Forelimb muscle (tissue), 1 donor: ENCODE measurements around the gene CDK19. TPM values are rescaled to one million over a fixed set of nuclear protein-coding genes. Genes with fewer than 3 reads are reported as not detected.
"Not testable (repeated sequence)": the region's sequence is repeated elsewhere in the genome, so short reads cannot be mapped to it uniquely, and the experiment has no call there.

ENCODE experiments used
- DNase-seq: peaks from one replicate; pipeline ENCODE4 v3.0.0-alpha.2; 2013; ENCODE audit warnings: low read depth
- polyA plus RNA-seq: library from polyadenylated mRNA; unstranded; fragments of 120-200 nt; gene quantifications from one replicate; pipeline ENCODE4 v1.2.1, GENCODE V29; 2013; ENCODE audit not compliant: insufficient read length

The CDK19 gene
- polyA plus RNA-seq = 12.7 TPM

DNA sequence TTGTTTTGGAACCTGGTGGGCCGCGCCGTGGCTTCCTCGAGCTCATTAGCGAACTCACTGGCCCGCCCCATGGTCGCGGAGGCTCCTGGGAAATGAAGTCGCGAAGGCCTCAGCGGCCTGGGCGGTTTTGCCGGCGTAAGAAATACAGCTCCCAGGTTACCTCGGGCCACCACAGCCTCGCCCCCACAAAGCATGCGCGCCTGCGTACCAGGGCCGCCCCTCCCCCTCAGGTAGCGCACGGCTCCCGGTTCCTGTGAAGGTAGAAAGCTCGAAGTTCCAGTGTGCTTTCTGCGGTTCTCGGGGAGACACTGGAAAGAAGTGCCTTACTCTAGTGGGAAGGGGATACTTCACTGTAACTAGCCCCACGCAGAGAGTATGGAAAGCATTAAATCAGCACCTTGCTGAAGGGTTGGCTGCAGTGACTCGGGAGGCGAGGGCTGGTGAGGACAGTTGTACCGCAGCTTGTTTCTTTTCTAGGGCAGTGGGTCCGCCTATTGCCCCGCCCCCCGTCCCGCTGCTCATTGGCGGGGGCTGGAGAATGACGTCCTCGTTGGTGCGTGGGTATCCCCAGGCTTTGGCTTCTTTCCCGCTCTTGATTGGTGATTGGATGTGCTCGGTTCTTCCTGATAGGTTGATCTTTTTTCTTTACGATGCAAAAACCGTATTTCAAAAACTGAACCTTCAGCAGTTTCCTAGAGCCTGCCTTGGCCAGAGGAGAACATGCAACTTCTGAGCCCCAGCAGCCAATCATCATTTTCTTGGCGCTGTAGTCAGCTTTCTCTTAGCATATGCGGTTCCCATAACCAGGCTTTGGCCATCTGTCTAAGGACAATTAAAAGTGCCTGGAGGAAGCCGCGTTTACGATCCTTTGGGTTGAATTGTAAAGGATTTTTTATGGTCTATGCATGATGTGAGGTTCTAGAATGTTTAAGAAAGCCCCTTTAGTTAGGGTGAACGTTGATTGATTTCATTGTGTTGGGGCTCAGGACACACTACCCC is at the start of gene CDK19:
TSS of gene CDK19 (minus strand) at position 59 of the 999 bp plus-strand sequence. CDS start 333 bp downstream, outside the sequence.
- peak; percentile 95 for DNase-seq

DNA sequence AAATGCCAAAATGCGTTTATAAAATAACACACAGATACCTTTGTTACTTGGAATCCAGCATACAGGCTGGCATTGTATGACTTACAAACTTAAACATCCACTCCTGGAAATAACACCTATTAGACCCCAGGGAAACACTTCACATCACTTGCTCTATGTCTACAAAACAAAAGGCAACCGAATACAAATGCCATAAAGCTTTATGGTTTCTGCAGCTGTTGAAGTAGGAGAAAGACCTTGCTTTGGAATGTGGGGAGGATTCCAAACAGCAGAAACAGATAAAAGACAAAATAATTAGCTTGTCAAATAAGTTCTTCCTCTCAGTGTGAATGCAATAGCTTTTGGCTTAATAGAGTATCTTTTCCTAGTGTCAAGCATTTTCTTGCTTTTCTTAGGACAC is 49.6 kb upstream of the CDK19 start:
- DNase-seq = no peak

DNA sequence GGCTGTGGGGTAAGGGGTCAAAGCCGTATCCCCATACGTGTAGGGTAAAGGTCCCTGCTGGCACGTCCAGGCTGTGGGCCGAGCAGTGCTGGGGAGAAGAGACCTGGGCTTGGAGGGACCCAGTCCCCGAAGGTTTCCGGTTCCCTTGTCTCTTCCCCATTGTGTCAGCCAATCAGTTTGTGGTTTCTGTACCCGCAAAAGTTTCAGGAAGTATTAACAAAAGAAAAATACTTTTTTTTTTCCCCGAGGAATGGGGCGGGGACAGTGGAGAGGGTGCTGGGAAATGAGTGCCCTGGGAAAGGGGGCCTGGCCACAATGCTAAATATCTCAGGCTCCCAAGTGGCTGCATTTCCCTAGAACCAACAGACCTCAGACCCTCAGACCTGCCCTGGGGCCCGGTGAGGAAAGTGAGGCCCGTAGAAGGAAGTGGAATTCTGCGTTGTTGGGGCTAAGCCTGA is 44.1 kb upstream of the CDK19 start:
- DNase-seq = no peak

DNA sequence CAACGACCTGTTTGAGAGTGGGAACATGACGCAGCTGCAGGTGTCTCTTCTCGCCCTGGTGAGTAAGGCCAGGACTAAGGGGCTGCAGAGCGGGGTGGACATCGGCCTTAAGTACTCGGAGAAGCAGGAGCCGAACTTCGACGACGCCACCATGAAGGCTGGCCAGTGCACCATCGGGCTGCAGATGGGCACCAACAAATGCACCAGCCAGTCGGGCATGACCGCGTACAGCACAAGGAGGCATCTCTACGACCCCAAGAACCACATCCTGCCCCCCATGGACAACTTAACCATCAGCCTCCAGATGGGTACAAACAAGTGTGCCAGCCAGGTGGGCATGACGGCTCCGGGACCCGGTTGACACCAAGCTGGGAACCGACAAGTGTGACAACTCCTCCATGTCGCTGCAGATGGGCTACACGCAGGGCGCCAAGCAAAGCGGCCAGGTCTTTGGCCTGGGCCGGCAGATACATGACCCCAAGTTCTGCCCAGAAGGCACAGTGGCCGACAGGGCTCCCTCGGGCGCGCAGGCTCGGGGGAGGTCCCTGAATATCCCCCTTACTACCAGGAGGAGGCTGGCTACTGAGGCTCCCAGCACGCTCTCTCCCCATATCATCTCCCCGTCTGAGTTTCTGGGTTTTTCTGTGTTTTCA is 43.4 kb upstream of the CDK19 start:
- DNase-seq = no peak

DNA sequence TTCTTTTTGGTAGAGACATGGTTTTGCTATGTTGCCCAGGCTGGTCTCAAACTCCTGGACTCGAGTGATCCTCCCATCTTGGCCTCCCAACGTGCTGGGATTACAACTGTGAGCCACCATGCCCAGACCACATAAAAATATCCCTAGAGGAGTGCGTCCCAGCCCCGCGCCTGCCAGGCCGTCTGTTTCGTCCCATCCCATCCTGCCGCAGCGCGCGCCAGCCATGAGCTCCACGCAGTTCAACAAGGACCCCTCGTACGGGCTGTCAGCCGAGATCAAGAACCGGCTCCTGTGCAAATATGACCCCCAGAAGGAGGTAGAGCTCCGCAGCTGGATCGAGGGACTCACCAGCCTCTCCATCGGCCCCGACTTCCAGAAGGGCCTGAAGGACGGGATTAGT is 42.7 kb upstream of the CDK19 start:
- DNase-seq = no peak

DNA sequence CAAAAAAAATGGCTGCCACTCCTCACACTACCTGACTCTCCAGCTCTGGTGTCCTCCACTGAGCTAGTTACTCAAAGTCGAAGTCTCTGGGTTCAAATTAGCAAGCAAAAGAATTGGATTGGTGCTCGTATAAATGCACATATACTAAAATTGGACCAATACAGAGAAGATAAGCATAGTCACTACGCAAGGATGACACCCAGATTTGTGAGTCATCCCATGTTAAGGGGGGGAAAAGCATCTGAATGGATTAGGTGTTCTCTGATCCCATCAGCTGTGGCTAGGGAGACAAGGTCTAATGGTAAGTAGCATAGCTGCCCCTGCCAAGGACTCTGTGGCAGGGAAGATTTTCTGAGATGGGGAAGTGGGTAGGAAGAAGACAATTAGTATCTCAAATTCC is 41.0 kb upstream of the CDK19 start:
- no peak for DNase-seq

DNA sequence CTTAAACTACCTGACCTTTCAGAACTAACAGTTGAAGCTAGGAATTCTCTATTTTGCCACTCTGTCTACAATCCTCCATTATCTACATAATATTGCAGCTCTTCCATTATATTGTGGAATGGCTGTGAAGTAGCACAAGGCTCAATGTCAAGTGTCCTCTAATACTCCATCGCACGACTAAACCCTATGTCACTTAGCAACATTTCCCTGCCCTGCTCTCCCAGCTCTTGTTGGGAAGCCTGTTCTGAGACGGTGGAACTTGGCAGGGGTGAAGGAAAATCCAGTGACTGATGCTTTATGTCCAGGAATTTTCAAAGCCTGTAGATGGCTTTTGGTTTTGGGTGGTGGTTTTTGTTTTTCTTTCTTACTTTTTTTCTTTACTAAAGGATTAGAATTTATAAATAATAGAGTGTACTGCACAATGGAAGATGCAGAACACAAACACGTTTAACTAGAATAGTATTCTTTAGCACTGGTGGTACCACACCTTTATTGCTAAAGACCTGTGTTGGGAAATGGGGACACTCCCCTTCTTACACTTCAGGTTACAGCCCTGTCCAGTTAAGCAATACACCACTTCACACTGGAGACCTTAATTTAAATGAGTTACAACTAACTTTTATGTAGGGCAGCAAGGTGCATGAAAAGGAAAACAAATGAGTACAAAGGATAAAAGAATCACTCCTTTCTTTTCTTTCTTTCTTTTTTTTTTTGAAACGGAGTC is 38.6 kb upstream of the CDK19 start:
- no peak for DNase-seq

DNA sequence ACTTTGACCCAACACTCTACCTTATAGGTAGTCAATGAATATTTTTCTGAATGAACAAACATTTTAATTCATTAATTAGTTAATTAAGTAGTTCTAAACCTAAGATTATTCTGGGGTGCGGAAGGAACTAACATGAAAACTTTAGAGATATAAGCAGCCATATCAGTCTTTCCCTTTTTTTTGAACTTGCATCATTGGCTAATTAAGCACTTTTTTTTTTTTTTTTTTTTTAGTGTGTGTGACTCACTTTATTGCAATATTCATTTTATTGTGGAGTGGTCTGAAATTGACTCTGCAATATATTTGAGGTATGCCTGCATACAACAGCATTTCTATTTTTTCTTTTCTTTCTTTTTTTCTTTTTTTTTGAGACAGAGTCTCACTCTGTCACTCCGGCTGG is 37.5 kb upstream of the CDK19 start:
- no peak for DNase-seq

DNA sequence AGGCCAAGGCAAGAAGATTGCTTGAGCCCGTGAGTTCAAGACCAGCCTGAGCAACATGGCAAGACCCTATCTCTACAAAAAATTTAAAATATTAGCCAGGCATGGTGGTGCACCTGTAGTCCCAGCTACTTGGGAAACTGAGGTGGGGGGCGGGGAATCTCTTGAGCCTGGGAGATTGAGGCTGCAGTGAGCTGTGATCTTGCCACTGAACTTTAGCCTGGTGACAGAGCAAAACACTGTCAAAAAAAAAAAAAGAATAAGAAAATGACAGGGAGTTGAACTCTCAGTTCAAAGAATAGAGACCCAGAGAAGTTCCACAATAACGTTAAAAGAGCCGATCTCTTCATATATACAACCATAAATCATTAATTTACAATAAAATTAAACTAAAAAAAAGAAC is 34.5 kb upstream of the CDK19 start:
- no peak for DNase-seq

DNA sequence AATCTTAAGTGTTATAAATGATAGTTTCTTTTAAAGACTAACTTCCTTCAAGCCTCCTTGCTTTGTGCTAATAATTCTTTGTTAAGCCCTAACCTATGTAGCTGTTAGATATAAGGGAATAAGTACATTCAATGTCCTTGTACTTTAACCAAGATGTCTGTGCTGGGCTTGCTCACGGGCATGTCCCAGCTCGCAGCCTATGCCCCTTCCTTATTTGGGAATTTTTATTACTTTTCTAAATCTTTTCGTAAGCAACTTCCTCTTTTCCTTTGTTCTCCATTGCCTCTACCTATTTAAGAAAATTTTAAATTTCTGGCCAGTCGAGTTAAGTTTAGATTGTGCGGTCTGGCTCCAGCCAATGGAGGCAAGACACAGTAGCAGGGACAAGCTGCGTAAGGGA is 26.0 kb upstream of the CDK19 start:
- DNase-seq = no peak

DNA sequence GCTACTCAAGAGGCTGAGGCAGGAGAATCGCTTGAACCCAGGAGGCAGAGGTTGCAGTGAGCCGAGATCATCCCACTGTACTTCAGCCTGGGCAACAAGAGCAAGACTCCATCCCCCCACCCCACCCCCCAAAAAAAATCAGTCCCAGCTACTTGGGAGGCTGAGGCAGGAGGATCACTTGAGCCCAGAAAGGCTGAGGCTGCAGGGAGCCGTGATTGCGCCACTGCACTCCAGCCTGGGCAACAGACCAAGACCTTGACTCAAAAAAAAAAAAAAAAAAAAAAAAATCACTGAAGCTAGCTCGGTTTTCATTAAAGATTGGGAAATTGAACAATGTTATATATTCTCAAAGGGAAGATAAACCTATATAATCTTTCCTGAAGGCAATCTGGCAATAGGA is 20.5 kb upstream of the CDK19 start:
- DNase-seq = not testable (repeated sequence)

DNA sequence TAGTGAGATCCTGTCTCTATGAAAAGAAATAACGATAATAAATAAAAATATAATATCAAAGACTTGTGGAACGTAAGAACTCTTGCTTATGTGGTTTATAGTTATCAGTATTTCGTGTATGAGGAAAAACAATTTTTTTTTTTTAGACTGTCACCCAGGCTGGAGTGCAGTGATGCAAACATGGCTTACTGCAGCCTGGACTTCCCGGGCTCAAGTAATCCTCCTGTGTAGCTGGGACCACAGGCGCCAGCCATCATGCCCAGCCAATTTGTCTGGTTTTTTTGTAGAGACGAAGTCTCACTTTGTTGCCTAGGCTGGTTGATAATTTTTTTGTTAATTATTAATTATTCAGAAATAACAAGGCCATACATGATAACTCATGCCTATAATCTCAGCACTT is 18.6 kb upstream of the CDK19 start:
- no peak for DNase-seq

DNA sequence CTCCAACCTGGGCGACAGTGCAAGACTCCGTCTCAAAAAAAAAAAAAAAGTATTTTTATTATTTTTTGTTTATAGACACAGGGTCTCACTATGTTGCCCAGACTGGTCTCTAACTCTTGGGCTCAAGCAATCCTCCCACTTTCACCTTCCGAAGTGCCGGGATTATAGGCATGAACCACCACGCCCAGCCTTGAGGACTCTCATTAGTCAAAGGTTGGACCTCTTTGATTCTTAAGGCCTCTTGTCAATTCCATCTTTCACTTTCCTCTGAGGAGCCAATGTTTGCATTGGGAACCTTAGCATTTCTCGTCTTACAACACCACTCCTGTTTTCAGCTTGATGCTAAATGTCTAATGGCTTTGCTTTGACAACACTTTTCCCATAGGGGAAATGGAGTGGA is 16.1 kb upstream of the CDK19 start:
- DNase-seq = no peak

DNA sequence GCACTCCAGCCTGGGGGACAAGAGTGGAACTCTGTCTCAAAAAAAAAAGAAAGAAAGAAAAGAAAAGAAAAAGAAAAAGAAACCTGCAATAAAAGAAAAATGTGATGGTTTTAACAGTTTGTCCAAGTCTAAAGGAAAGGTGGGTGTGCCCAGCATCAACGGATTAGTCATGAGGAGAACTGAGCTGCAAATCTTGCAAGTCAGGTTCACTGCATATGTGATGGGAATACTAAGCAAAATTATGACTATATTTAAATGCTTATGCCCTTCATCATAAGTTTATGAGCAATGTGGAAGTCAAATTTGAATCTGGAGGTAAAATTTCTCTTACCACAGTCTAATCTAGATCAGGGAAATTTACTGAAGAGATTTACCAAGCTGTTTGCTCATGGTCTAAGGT is 13.1 kb upstream of the CDK19 start:
- DNase-seq = no peak

DNA sequence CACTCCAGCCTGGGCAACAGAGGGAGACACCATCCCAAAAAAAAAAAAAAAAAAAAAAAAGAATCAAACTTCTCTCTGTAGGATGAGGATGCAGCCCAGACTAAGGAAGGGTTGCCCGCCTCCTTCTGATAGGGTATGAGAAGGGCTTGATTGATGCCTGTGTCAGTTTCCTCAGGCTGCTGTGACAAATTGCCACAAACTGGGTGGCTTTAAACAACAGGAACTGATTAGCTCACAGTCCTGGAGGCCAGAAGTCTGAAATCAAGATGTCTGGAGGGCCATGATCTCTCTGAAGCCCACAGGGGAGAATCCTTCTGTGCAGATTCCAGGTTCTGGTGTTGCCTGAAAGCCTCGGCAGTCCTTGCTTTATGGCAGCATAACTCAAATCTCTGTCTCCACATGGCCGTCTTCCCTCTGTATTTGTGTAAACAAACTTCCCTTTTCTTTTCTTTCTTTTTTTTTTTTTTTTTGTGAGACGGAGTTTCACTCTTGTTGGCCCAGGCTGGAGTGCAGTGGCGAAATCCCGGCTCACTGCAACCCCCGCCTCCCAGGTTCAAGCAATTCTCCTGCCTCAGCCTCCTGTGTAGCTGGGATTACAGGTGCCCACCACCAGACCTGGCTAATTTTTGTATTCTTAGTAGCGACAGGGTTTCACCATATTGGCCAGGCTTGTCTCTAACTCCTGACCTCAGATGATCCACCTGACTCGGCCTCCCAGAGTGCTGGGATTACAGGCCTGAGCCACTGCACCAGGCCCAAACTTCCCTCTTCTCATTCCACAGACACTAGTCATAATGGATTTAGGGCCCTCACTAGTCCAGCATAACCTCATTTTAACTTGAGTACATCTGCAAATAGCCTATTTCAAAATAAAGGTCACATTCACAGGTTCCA is 11.2 kb upstream of the CDK19 start:
- DNase-seq = no peak

DNA sequence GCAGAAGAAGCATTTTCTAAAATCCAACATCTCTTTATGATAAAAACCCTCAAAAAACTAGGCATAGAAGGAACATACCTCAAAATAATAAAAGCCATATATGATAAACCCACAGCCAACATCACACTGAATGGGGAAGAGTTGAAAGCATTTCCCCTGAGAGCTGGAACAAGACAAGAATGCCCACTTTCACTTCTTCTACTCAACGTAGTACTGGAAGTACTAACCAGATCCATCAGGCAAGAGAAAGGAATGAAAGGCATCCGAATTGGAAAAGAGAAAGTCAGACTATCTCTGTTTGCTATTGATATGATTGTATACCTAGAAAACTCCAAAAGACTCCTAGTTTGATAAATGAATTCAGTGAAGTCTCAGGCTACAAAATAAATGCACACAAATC is 7.9 kb upstream of the CDK19 start:
- no peak for DNase-seq

DNA sequence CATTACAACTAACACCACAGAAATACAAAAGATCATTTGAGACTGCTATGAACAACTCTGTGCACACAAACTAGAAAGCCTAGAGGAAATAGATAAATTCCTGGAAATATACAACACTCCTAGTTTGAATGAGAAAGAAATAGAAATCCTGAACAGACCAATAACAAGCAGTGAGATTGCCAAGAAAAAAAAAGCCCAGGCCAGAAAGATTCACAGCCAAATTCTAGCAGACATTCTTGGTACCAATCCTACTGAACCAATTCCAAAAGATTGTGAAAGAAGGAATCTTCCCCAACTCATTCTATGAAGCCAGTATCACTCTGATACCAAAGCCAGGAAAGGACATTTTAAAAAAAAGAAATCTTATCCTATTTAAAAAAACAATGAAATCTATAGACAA is 7.0 kb upstream of the CDK19 start:
- DNase-seq = no peak

DNA sequence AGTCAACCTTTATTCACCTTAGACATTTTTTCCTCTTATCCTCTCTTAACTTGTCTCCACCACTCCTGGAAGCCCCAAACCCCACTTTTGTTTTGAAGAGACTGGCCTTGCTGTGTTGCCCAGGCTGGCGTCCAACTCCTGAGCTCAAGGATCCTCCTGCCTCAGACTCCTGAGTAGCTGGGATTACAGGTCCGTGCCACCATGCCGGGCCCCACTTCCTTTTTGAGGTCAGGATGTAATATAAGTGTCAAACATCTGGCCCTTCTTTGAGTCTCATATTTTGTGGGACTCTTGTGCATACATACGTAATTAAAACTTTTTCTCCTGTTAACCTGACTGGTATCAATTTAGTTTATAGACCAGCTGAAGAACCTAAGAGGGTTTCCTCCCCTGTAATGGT is 1.4 kb upstream of the CDK19 start:
- no peak for DNase-seq

DNA sequence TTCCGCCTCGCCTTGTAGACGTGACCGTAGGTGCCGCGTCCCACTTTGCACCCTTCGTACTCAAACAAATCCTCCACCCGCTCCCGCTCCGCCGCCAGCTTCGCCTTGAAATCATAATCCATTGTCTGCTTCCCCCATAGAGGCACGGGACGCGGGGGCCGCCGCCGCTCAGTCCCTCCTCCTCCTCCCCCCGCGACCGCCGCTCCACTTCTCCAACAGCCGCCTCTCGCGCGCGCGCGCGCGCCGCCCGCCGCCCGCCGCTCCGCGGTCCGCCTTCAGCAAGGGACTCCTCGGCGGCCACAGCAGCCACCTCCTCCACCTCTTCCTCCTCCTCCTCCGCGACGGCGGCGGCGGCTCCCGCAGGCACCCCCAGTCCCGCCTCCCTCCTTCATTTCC is 256 bp downstream of the CDK19 start:
- no peak for DNase-seq

DNA sequence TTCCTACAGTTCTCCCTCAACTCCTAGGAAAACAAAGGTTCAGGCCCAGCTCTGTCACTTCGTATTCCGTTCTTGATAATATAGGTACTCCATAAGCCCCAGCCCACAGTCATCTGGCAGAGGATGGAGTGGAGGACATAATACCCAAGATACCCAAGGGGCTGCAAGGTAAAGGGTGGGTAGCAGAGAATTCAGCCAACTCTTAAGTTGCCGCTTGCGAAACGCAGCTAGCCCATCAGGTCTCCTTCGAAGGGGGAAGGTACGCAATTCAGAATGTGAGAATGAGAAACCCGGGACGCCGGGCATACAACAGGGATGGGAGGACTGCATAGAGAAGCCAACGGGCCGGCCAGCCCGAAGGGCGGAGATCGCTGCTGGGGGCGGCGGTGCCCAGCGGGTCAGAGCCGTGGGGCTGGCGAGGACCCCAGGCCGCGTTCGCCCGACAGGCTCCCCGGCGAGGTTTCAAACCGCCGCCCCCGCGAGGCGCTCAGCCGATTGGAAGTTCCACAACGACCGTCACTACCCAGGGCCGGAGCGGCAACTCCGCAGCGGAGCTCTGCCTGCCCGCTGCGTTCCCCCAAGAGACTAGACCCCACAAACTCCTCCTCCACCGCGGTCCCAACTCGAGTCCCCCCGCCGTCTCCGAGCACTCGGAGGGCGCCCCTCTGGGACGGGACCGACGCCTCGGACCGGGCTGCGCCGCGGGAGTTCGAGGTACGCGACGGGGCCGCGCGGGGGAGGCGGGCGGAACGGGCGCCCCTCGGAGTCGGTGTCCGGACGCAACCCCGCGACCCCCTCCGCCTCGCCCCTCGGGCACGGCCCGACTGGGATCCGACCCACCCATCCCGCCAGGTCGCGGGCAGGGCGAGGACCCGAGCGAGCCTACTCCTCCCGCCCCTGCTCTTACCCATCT is 911 bp downstream of the CDK19 start:
- no peak for DNase-seq
